ENCODE data around the gene TNRC6C. TPM values are rescaled to one million over a fixed set of nuclear protein-coding genes. Genes with fewer than 3 reads are reported as not detected.

Gene TNRC6C
- total and polyA plus RNA-seq, 9 of the 15 experiments (the other 6 are each of a cell fraction or from before 2014, with no cell fraction given) = 0.20 to 4.9 (median 2.3) TPM

- TF ChIP-seq, protein P1, sequence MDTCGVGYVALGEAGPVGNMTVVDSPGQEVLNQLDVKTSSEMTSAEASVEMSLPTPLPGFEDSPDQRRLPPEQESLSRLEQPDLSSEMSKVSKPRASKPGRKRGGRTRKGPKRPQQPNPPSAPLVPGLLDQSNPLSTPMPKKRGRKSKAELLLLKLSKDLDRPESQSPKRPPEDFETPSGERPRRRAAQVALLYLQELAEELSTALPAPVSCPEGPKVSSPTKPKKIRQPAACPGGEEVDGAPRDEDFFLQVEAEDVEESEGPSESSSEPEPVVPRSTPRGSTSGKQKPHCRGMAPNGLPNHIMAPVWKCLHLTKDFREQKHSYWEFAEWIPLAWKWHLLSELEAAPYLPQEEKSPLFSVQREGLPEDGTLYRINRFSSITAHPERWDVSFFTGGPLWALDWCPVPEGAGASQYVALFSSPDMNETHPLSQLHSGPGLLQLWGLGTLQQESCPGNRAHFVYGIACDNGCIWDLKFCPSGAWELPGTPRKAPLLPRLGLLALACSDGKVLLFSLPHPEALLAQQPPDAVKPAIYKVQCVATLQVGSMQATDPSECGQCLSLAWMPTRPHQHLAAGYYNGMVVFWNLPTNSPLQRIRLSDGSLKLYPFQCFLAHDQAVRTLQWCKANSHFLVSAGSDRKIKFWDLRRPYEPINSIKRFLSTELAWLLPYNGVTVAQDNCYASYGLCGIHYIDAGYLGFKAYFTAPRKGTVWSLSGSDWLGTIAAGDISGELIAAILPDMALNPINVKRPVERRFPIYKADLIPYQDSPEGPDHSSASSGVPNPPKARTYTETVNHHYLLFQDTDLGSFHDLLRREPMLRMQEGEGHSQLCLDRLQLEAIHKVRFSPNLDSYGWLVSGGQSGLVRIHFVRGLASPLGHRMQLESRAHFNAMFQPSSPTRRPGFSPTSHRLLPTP (IDR thresholded peaks at IDR 0.05; ENCODE audit: borderline replicate concordance, extremely low read depth, insufficient read length) = no peak
- TF ChIP-seq, protein P2, sequence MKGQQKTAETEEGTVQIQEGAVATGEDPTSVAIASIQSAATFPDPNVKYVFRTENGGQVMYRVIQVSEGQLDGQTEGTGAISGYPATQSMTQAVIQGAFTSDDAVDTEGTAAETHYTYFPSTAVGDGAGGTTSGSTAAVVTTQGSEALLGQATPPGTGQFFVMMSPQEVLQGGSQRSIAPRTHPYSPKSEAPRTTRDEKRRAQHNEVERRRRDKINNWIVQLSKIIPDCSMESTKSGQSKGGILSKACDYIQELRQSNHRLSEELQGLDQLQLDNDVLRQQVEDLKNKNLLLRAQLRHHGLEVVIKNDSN (CRISPR knock-in tag; IDR thresholded peaks at IDR 0.05) = no peak
- TF ChIP-seq ID3 (CRISPR knock-in tag; IDR thresholded peaks at IDR 0.05) (no peak), ID3 (tag; IDR thresholded peaks at IDR 0.05) (no peak), RNF2 (IDR thresholded peaks at IDR 0.05) (no peak), GTF2B (IDR thresholded peaks at IDR 0.05; ENCODE audit: extremely low read depth, insufficient read length) (no peak), HINFP (tag; conservative IDR thresholded peaks at IDR 0.05; ENCODE audit: low read depth) (no peak), MYC (IDR thresholded peaks at IDR 0.05; ENCODE audit: low read depth, low read length) (no peak), MYC (CRISPR knock-in tag; IDR thresholded peaks at IDR 0.05; ENCODE audit: borderline replicate concordance, low read depth) (no peak), PKNOX1 (IDR thresholded peaks at IDR 0.05) (no peak), GTF2F1 (IDR thresholded peaks at IDR 0.05; ENCODE audit: low read depth, low read length) (no peak)
- TF ChIP-seq, protein P3, sequence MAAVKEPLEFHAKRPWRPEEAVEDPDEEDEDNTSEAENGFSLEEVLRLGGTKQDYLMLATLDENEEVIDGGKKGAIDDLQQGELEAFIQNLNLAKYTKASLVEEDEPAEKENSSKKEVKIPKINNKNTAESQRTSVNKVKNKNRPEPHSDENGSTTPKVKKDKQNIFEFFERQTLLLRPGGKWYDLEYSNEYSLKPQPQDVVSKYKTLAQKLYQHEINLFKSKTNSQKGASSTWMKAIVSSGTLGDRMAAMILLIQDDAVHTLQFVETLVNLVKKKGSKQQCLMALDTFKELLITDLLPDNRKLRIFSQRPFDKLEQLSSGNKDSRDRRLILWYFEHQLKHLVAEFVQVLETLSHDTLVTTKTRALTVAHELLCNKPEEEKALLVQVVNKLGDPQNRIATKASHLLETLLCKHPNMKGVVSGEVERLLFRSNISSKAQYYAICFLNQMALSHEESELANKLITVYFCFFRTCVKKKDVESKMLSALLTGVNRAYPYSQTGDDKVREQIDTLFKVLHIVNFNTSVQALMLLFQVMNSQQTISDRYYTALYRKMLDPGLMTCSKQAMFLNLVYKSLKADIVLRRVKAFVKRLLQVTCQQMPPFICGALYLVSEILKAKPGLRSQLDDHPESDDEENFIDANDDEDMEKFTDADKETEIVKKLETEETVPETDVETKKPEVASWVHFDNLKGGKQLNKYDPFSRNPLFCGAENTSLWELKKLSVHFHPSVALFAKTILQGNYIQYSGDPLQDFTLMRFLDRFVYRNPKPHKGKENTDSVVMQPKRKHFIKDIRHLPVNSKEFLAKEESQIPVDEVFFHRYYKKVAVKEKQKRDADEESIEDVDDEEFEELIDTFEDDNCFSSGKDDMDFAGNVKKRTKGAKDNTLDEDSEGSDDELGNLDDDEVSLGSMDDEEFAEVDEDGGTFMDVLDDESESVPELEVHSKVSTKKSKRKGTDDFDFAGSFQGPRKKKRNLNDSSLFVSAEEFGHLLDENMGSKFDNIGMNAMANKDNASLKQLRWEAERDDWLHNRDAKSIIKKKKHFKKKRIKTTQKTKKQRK (IDR thresholded peaks at IDR 0.05; ENCODE audit: borderline replicate concordance, low read depth, low read length) = no peak
These were observed 154.3 kb downstream of the TNRC6C start (continued) for GRCh38 chr17:78112518-78113471.
